8988T (cell line): ENCODE measurements around the gene BTNL8.

Source experiments
- DNase-seq: peaks from one replicate; pipeline ENCODE4 v3.0.0; 2011

BTNL8 gene

GRCh38 chr5:180970336-180970735, 71.4 kb downstream of the BTNL8 start:
- DNase-seq, result no peak

GRCh38 chr5:180970875-180971274, 71.9 kb downstream of the BTNL8 start:
- DNase-seq, result no peak

DNA sequence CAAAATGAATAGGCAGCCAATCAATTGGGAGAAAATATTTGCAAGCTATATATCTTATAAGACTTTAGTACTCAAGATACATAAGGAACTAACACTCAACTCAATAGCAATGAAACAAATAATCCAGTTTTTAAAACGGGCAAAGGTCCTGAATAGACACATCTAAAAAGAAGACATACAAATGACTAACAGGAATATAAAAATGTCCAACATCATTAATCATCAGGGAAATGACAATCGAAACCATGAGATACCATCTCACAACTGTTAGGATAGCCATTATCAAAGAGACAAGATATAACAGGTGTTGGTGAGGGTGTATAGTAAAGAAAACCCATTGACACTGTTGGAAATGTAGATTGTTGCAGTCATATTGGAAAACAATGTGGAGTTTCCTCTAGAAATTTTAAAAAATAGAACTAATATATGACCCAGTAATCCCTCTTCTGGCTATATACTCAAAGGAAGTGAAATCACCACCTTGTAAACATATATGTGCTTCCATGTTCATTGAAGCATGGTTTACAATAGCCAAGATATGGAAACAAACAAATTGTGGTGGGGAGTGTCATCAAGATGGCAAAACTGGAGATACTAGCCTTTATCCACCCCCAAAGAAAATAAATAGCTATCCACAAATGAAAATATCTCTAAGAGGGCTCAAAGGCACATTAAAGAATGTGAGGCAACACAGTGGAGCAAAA, 75.8 kb downstream of the BTNL8 start:
- no peak for DNase-seq

GRCh38 chr5:180975338-180975737, 76.4 kb downstream of the BTNL8 start:
- DNase-seq, result no peak

GRCh38 chr5:180976518-180976917, 77.6 kb downstream of the BTNL8 start:
- no peak for DNase-seq

DNA sequence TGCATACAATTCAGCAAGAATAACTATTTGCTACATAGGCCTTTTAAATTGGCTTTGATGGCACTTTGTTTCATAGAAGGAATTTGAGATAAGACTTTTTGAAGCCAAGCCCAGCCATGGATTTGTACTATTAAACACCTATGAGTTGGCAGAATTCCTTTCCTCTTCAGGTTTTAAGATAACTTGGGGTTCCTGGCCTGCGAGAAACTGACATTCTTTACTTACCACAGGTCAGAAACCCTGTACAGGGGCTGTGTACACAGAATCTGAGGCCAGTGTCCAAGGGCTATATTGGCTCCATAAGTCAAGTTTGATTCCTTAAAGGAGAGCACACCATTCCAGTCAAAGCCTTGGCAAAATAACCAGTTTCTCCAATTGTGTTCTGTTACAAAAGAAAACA, 78.9 kb downstream of the BTNL8 start:
- no peak for DNase-seq

DNA sequence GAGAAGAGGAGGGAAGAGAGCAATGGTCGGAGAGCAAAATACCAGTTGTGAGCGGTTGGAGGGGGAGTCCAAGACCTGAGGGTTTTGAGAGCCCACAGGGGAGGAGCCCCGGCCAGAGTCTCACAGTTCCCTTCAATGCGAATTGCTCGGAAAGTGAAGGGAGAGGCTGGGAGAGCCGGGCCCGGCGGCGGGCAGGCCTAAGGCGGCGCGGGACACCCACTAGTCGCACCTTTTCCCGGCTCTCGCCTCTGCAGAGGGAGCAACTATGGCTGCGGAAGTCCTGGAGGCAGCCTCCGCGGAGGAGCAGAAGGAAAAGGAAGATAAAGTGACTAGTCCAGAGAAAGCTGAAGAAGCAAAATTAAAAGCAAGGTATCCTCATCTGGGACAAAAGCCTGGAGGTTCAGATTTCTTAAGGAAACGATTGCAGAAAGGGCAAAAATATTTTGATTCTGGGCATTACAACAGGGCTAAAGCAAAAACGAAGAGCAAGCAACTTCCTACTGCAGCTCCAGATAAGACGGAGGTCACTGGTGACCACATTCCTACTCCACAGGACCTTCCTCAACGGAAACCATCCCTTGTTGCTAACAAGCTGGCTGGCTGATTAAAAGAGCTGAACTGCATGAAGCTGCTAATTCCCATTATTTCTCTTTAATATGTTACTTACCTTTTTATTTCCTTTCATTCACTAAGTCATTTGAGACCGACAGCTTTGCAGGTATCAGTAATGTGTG, 83.2 kb downstream of the BTNL8 start:
- no peak for DNase-seq

DNA sequence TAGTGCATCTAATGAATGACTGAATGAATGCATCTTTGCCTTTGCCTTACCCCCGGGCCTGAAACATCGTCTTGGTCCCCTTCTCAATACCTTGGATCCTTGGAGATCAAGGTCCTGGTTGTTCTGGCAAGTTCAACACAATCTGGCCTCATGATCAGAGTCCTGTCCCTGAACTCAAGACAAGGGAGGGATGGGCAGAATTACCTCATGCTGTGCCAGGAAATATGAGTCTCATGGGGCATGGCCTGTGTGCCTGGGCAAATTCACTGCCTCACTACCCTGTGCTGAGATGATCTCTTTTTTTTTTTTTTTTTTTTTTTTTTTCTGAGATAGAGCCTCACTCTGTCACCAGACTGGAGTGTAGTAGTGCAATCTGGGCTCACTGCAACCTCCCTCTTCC, 89.1 kb downstream of the BTNL8 start:
- no peak for DNase-seq

- DNase-seq, result no peak
Measured at GRCh38 chr5:180988592-180988991, 89.6 kb downstream of the BTNL8 start, which contains the start of gene BTNL3. BTNL3 (plus strand) TSS chr5:180988846; CDS start chr5:180989029, 183 bp downstream.

DNA sequence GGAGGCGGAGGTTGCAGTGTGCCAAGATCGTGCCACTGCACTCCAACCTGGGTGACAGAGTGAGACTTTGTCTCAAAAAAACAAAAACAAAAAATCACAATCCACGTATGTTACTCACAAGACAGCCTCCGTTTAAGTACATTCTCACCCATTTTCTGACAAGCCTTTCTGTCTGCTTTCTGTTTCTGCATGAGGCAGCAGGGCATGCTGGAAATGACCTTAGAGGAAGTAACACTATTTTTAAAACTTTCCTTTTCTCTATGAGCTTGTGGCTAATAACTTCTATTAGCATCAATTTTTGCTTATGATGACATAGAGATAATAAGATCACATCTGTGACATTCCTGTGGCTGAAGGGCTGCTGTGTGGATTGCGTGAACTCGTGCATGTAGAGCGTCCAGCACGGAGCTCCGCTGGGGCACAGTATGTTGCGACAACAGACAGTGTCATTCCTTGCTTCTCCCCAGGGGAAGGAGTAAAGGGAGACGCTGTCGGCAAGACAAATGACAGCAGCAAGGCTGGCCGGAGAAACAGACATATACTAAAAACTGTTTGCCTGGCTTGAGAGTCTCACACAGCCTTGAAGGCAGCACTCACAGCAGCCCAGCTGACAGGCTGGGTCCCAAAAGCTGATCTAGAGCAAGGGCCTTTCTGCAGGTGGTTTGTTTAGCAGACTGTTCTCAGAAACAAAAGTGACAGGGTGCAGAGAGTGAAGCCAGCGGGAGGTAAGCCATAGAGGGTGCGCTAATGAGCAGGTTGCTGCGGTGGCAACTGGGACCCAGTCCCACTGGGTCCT, 91.3 kb downstream of the BTNL8 start:
- DNase-seq, result no peak

DNA sequence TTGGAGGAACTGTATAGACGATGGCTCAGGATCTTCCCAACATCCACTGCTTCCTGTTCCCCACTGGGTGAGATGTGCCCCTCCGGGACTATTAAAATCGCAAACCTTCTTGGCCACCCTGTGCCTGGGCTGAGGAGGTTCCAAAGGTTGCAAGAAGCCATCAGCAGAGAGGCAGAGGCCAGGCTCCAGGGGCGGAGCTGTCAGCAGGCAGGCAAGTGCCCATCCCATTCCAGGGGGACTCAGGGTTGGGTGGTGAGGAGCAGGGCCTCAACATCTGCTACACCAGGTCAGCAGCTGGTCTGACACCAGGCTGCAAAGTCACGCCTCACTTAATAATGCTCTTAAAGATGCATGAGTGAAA, 91.9 kb downstream of the BTNL8 start:
- no peak for DNase-seq
